K562 (cell line): Measurements from ENCODE around the gene CAVIN1.
"Not testable (repeated sequence)": the region's sequence is repeated elsewhere in the genome, so short reads cannot be mapped to it uniquely, and the experiment has no call there.

ENCODE experiments used
- ARID2 ChIP-seq: fragments of 450-650 bp; IDR thresholded peaks from 2 replicates; pipeline ENCODE4 v1.6.1; 2017; ENCODE audit warnings: antibody characterized with exemption, mild to moderate bottlenecking
- BRCA1 ChIP-seq, 2 experiments: fragments of 450-650 bp in 1 of 2; sonication (generic) in 1 of 2; formaldehyde crosslinking in 1 of 2; IDR thresholded peaks; 2 replicates each; pipeline versions ENCODE4 v1.5.0 to v1.6.1; 2017 to 2020; ENCODE audit warnings: mild to moderate bottlenecking in 1 of 2, missing genetic modification reagents in 1 of 2
- CCNT2 ChIP-seq: IDR thresholded peaks from 2 replicates; pipeline ENCODE4 v1.6.1; 2011; ENCODE audit warnings: borderline replicate concordance, low read depth, mild to moderate bottlenecking, moderate library complexity, mixed read lengths, low read length; ENCODE audit not compliant: insufficient read length; ENCODE audit errors: extremely low read depth
- HMGN3 ChIP-seq: IDR thresholded peaks from 2 replicates; pipeline ENCODE4 v1.6.1; 2011; ENCODE audit warnings: borderline replicate concordance, low read depth, mild to moderate bottlenecking, mixed read lengths, low read length; ENCODE audit not compliant: insufficient read length; ENCODE audit errors: extremely low read depth
- KDM1A ChIP-seq, 2 experiments: fragments of 450-650 bp; IDR thresholded peaks; 2 replicates each; pipeline ENCODE4 v1.6.1; 2016; ENCODE audit warnings: mild to moderate bottlenecking in 2 of 2
- RBFOX2 ChIP-seq: fragments of 200-400 bp; formaldehyde crosslinking; IDR thresholded peaks from 2 replicates; pipeline ENCODE4 v1.6.1; 2017; ENCODE audit warnings: low read depth, mild to moderate bottlenecking, low read length, moderate library complexity
- ZNF197 ChIP-seq: fragments of 200-800 bp; sonication (Bioruptor generic); IDR thresholded peaks from 2 replicates; pipeline ENCODE4 v1.6.1; 2016; ENCODE audit warnings: low read depth, missing genetic modification characterization, missing compliant biosample characterization
- ZNF778 ChIP-seq: fragments of 450-650 bp; formaldehyde crosslinking; IDR thresholded peaks from 2 replicates; pipeline ENCODE4 v1.4.0; 2020; ENCODE audit warnings: mild to moderate bottlenecking, moderate library complexity
- TF ChIP-seq, protein P1 (sequence below): fragments of 250-450 bp; sonication (Bioruptor Pico); IDR thresholded peaks from 2 replicates; pipeline ENCODE4 v1.4.0; 2020

DNA sequence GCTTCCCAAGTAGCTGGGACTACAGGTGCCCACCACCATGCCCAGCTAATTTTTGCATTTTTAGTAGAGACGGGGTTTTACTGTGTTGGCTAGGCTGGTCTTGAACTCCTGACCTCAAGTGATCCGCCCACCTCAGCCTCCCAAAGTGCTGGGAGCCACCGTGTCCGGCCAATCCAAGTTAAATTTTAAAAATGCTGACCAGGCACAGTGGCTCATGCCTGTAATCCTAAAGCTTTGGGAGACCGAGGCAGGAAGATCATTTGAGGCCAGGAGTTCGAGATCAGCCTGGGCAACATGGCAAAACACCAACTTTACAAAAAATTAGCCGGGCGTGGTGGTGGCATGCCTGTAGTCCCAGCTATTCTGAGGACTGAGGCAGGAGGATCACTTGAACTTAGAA, 31.6 kb downstream of the CAVIN1 start:
- TF ChIP-seq HMGN3; ZNF197 (CRISPR knock-in tag); KDM1A (IDR thresholded peaks at IDR 0.05); ARID2; RBFOX2; ZNF778 (CRISPR knock-in tag); BRCA1 (IDR thresholded peaks at IDR 0.05); BRCA1 (CRISPR knock-in tag; IDR thresholded peaks at IDR 0.05); CCNT2: not testable (repeated sequence)
- TF ChIP-seq, protein P1, sequence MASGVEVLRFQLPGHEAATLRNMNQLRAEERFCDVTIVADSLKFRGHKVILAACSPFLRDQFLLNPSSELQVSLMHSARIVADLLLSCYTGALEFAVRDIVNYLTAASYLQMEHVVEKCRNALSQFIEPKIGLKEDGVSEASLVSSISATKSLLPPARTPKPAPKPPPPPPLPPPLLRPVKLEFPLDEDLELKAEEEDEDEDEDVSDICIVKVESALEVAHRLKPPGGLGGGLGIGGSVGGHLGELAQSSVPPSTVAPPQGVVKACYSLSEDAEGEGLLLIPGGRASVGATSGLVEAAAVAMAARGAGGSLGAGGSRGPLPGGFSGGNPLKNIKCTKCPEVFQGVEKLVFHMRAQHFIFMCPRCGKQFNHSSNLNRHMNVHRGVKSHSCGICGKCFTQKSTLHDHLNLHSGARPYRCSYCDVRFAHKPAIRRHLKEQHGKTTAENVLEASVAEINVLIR: not testable (repeated sequence)
